Kidney capillary endothelial cell (primary cell): ENCODE measurements around the gene RRBP1.
A peak's percentile ranks its signal among the peaks of the same experiment; 100 is the strongest.

Source experiments
- DNase-seq: peaks from one replicate; pipeline ENCODE4 v3.0.0-alpha.2; 2018; ENCODE audit warnings: low spot score

RRBP1 gene

GRCh38 chr20:17611540-17612286 lies 70.3 kb downstream of the RRBP1 start:
- no peak for DNase-seq

DNA sequence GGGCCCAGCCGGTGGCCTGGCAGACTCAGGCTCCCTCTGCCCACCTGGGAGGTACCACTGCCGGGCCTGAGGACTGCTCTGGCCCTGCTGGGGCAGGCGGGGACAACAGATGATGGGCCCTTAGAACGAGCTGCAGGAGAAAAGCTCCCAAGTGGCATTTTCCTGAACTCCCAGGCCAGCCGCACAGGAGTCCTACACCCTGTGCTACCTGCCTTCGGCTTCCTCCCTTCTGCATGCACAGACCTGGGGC lies 70.8 kb downstream of the RRBP1 start:
- DNase-seq, result no peak

DNA sequence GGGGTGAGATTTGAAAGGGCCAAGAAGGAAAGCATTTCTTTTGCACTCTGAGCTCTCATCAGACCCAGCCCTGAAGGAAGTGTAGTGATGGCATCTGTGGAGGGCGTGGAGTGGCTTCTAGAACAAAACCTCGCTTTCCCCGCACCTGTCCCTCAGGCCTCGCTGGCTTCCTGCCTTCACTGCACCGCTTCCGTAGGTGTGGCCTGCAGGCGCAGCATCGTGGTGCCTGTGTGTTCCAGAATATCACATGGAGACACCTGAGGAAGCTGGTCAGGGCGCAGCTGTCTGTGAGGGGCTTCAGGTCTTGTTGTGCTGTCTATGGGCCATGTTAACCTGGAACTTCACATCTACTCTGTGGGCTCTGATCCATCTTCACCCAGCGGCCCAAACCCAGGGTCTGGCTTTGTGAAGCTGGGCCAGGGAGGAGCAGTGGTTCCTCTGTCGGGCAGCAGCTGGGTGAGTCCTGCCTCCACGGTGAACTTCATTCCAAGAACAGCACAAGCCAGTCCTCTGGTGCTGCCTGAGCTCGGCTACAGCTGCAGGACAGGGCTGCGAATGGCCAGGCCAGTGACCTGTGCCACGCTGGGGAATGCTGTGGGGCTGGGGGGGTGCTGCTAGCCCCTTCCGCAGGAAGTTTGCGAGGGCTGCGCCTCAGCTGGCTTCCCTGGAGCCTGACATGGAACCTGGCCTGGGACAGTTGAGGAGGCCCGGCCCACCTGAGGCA lies 71.3 kb downstream of the RRBP1 start:
- DNase-seq, result no peak

- DNase-seq, result no peak
Observed at GRCh38 chr20:17609811-17610377, 72.1 kb downstream of the RRBP1 start.

DNA sequence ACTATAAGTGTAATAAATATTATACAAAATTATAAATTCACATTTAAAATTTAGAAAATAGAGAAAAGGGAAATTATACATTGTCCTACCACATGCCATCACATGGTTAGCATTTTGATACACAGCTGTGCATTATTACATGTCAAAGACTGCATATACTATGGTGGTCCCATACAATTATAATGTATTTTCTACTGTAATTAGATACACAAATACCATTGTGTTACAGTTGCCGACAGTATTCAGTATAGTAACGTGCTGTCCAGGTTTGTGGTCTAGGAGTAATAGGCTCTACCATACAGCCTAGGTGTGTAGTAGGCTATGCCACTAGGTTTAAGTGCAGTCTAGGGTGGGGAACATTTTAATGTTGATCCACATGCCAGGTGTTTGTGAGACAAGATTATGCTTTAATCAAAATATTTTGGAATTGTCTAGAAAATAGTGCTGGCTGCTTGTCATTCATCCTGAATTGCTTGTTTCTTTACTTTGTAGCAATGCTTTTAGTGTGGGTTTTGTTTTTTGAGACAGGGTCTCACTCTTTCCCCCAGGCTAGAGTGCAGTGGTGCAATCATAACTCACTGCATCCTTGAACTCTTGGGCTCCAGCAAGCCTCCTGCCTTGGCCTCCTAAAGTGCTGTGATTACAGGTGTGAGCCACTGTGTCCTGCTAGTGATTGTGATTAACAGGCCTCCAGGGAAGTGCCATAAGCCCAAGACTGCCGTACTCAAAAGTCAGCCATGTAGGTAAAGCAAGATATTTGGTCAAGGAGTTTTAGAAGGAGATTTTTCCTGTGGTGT lies 73.1 kb downstream of the RRBP1 start:
- no peak for DNase-seq

DNA sequence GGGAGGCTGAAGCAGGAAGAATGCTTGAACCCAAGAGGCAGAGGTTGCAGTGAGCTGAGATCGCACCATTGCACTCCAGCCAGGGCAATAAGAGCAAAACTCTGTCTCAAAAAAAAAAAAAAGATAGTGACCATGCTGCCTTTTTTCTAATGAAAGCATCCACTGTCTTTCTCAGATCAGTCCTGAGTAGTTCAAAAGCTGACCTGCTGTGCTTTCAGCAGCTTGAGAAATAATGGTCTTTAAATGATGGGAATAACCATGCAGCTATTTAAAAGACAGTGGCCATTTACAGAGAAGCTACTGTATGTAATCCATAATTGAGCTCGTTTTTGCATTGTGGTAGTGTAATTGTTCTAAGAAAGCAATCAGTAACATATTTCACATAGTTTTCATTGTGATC lies 76.0 kb downstream of the RRBP1 start:
- no peak for DNase-seq

GRCh38 chr20:17605131-17605660 lies 76.8 kb downstream of the RRBP1 start:
- DNase-seq, result no peak

- no peak for DNase-seq
Observed at GRCh38 chr20:17602493-17602892, 79.5 kb downstream of the RRBP1 start.

GRCh38 chr20:17601957-17602356 lies 80.1 kb downstream of the RRBP1 start:
- no peak for DNase-seq

- DNase-seq, result no peak
Observed at GRCh38 chr20:17598013-17598550, 84.0 kb downstream of the RRBP1 start.

- no peak for DNase-seq
Observed at GRCh38 chr20:17595856-17596255, 86.2 kb downstream of the RRBP1 start.

- peak; percentile 58 for DNase-seq
Observed at GRCh38 chr20:17594443-17594842, 87.6 kb downstream of the RRBP1 start.

DNA sequence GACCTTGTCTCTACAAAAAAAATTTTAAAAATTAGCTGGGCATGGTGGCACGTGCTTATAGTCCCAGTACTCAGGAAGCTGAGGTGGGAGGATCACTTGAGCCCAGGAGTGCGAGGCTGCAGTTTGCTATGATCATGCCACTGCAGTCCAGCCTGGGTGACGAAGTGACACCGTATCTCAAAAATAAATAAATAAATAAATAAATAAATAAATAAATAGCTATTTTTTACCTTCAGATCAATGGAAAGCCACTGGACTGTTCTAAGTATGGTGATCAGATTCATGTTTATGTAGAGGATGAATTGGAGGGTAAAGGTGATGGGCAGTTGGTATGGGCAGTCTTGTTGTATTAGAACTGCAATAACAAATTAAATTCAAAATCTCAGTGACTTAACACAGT lies 88.1 kb downstream of the RRBP1 start:
- DNase-seq, result no peak

- DNase-seq, result no peak
Observed at GRCh38 chr20:17590245-17590644, 91.8 kb downstream of the RRBP1 start.

DNA sequence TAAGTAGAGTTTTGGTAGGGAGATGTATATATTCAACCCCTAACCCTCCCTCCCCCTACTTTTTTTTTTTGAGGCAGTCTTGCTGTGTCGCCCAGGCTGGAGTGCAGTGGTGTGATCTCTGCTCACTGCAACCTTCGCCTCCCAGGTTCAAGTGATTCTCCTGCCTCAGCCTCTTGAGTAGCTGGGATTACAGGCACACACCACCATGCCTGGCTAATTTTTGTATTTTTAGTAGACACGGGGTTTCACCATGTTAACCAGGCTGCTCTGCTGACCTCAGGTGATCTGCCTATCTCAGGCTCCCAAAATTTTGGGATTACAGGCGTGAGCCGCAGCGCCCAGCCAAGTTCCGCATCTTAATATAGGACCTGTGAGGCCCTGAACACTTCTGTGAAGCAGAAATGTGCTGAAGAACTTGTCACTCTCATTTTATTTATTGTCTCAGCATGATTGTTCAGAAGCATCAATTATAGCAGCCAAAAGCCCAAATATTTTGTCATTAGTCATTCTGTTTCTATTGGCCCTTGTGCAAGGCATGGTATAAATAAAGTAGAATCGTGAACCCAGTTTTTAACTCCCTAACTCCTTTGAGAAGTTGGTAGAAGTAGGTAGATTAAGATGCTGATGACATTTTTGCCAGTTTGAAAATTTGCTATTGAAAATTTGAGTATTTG lies 92.7 kb downstream of the RRBP1 start:
- no peak for DNase-seq

- no peak for DNase-seq
Observed at GRCh38 chr20:17587824-17588223, 94.2 kb downstream of the RRBP1 start.

- no peak for DNase-seq
Observed at GRCh38 chr20:17587148-17587547, 94.9 kb downstream of the RRBP1 start.

- DNase-seq, result no peak
Observed at GRCh38 chr20:17586250-17586649, 95.8 kb downstream of the RRBP1 start.

DNA sequence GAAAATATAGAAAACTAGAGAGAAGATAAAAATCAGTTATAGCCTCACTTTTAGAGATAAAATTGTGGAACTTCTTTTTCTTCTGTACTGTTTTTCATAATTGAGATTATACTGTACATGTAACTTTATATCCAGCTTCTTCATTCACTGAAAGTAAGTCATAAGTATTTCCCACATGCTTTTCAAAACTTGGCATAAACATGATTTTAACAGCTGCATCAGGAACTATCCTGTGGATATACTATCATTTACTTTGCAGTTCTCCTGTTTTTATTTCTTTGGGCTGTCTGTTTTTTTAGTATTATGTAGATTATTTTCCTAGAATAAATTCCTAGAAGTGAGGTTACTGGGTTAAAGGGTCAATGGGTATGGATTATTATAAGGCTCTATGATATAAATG lies 97.4 kb downstream of the RRBP1 start:
- DNase-seq, result no peak

- DNase-seq, result no peak
Observed at GRCh38 chr20:17583126-17583525, 98.9 kb downstream of the RRBP1 start.

DNA sequence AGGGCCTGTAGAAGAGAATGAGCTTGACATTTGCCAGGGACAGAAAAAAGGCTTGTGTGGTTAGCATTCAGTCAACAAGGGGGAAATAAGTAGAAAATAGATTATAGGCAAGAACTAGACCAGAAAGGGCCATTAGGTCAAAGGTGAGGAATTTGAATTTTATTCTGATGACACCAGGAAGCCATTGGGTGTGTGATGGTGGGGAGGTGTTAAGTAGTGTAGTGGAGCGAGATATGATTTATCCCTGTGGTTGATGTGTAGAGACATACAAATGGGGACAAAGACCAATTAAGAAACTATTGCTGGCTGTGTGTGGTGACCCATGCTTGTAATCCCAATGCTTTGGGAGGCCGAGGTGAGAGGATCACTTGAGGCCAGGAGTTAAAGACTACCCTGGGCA lies 101.1 kb downstream of the RRBP1 start:
- DNase-seq, result no peak
